ENCODE data around the gene SERPINA1.
A peak's percentile ranks its signal among the peaks of the same experiment; 100 is the strongest.

SERPINA1 gene

DNA sequence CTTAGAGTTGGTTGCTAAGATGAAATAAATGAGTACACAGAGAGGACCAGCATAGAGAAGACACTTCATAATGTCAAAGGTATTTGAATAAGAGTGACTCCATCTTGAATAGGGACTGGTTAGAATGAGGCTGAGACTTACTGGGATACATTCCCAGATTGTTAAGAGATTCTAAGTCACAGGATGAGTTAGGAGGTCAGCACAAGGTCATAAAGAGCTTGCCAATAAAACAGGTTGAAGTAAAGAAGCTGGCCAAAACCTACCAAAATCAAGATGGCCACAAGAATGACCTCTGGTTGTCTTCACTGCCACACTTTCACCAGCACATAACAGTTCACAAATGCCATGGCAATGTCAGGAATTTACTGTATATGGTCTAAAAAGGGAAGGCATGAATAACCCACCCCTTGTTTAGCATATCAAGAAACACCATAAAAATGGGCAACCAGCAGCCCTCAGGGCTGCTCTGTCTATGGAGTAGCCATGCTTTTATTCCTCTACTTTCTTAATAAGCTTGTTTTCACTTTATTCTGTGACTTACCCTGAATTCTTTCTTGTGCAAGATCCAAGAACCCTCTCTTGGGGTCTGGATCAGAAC is 8.3 kb upstream of the SERPINA1 start:
- DNase-seq, result no peak
- in situ Hi-C loops (cut with HindIII; ENCODE audit: low pct_ligation_motif_present, low sequenced_read_pairs), result no loop called here
- Histone ChIP-seq H3K36me3 (replicated peaks) (no peaks in the 10 kb centered on the region), H3K27ac (no peak overlapping the region), H3K27me3 (replicated peaks) (no peaks in the 10 kb centered on the region), H3K4me3 (ENCODE audit: low read depth, low read length) (no peak overlapping the region)
- TF ChIP-seq CTCF (IDR thresholded peaks at IDR 0.05; ENCODE audit: low read depth, low read length, missing control alignments), result no peak

DNA sequence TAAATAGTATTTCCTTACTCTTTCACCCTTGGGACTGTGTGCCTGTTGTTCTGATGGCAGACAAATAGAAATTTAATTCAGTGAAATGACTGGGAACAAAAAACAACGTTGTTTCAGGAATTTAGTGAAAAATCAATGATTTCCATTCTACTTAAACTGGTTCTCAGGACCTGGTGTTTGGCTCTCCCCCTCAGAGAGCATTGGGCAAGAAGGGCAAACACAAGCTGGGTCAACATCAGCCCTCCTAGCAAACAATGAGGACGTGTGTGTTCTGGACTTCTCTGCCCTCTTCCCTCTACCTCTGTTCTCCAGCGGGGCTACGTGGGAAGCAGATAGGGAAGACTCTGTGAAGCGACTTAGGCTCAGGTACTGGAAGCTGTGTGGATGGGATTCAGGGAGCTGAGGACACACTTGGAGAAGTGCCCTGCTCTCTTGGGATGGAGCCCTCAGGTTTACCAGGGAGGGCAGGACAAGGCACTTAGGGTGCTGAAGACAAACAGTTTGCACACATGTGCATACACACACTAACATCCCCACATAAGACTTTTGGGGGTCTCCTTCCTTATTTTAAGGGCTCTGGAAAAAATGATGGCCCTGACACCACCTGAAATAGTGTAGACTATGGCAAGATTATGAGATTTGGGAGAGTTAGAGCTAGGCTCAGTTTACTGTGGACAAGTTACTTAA is 7.6 kb upstream of the SERPINA1 start:
- no peak for TF ChIP-seq CTCF (IDR thresholded peaks at IDR 0.05; ENCODE audit: low read depth, low read length, missing control alignments)
- Histone ChIP-seq H3K27ac (no peak overlapping the region), H3K27me3 (replicated peaks) (no peaks in the 10 kb centered on the region), H3K4me3 (ENCODE audit: low read depth, low read length) (no peak overlapping the region), H3K36me3 (replicated peaks) (no peaks in the 10 kb centered on the region)
- DNase-seq, result no peak
- in situ Hi-C loops (cut with HindIII; ENCODE audit: low pct_ligation_motif_present, low sequenced_read_pairs), result no loop called here

DNA sequence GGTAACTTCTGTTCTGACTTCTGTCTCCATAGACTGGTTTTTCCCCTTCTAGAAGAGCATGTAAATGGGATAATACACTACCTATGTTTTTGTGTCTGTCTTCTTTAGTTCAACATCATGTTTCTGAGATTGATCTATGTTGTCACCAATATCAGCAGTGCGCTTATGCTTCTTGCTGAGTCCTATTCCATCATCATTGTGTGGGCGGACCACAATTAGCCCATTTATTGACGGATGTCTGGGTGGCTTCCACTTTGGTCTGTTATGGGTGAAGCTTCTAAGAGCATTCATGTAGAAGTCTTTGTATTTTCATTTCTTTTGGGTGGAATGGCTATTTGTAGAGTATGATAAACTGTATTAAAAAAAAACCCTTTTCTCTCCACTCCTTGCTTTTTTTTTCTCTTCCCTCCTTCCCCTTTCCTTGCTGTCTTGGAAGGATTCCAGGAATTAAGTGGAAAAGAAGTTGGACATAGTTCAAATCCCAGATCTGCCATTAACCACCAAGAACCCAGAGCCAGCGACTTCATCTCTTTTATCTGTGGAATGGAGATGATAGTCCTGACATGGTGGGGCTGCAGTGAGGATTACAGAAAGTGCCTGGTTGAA is 7.0 kb upstream of the SERPINA1 start:
- in situ Hi-C loops (cut with HindIII; ENCODE audit: low pct_ligation_motif_present, low sequenced_read_pairs), result no loop called here
- DNase-seq, result no peak
- Histone ChIP-seq H3K27ac (no peak overlapping the region), H3K4me3 (ENCODE audit: low read depth, low read length) (no peak overlapping the region), H3K36me3 (replicated peaks) (no peaks in the 10 kb centered on the region), H3K27me3 (replicated peaks) (no peaks in the 10 kb centered on the region)
- no peak for TF ChIP-seq CTCF (IDR thresholded peaks at IDR 0.05; ENCODE audit: low read depth, low read length, missing control alignments)

DNA sequence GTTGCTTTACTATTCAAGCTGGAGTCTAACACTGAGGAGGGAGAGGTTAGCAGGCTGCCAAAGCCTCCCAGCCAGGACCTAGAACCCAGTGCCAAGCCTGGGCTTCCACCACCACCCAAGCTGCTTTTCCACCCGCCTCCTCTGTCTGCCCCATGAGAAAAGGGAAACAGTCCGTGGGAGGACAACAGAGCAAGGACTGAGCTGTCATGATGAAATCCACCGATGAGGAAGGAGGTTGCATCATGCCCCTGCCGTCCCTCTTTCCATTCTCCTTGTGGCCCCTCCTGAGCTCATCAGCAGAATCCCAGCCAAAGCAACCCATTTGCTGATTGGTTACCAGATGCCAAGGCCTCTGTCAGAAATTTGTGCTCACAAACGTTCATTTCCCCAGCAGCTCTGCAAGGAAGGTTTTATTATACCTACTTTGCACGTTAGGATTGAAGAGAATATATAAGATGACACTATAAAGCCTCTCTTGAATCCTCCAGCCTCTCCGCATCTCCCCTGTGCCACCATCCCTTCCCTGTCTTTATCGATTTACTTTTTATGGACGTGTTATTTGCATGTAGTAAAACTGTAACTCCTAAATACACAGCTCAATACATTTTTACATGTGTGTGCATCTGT is 6.3 kb upstream of the SERPINA1 start:
- Histone ChIP-seq H3K27me3 (replicated peaks) (no peaks in the 10 kb centered on the region), H3K27ac (no peak overlapping the region), H3K4me3 (ENCODE audit: low read depth, low read length) (no peak overlapping the region), H3K36me3 (replicated peaks) (no peaks in the 10 kb centered on the region)
- TF ChIP-seq CTCF (IDR thresholded peaks at IDR 0.05; ENCODE audit: low read depth, low read length, missing control alignments), result no peak
- in situ Hi-C loops (cut with HindIII; ENCODE audit: low pct_ligation_motif_present, low sequenced_read_pairs), result no loop called here
- peak; percentile 14 for DNase-seq

GRCh38 chr14:94394025-94394493 is 5.7 kb upstream of the SERPINA1 start:
- Histone ChIP-seq H3K27me3 (replicated peaks) (no peaks in the 10 kb centered on the region), H3K36me3 (replicated peaks) (no peaks in the 10 kb centered on the region), H3K27ac (no peak overlapping the region), H3K4me3 (ENCODE audit: low read depth, low read length) (no peak overlapping the region)
- DNase-seq, result no peak
- in situ Hi-C loops (cut with HindIII; ENCODE audit: low pct_ligation_motif_present, low sequenced_read_pairs), result no loop called here
- no peak for TF ChIP-seq CTCF (IDR thresholded peaks at IDR 0.05; ENCODE audit: low read depth, low read length, missing control alignments)
